RWPE2 (cell line): ENCODE measurements around the gene PSME4.

Experiments used
- ATAC-seq: fragments of 200-7000 bp; cut with Tn5 transposase; 3 replicates; pipeline ENCODE4 v1.9.1; 2021; ENCODE audit warnings: low read depth
- DNase-seq: peaks from one replicate; pipeline ENCODE4 v3.0.0-alpha.2; 2020; ENCODE audit warnings: low spot score
- H3K27ac ChIP-seq: fragments of 450-650 bp; 2 replicates; pipeline ENCODE4 v1.5.1; 2017; ENCODE audit warnings: mild to moderate bottlenecking; ENCODE audit not compliant: poor library complexity, severe bottlenecking
- H3K27me3 ChIP-seq: fragments of 250-450 bp; sonication (Bioruptor Pico); 2 replicates; pipeline ENCODE4 v1.5.1; 2021; ENCODE audit warnings: mild to moderate bottlenecking, moderate library complexity; ENCODE audit not compliant: insufficient read depth, poor library complexity, severe bottlenecking
- H3K36me3 ChIP-seq: fragments of 250-450 bp; sonication (Bioruptor Pico); 2 replicates; pipeline ENCODE4 v1.5.1; 2020; ENCODE audit warnings: low read depth, mild to moderate bottlenecking, moderate library complexity
- H3K4me1 ChIP-seq: fragments of 250-450 bp; sonication (Bioruptor Pico); 2 replicates; pipeline ENCODE4 v1.5.1; 2021; ENCODE audit warnings: mild to moderate bottlenecking, moderate library complexity; ENCODE audit not compliant: insufficient read depth, poor library complexity, severe bottlenecking
- H3K4me3 ChIP-seq: fragments of 250-450 bp; sonication (Bioruptor Pico); 2 replicates; pipeline ENCODE4 v1.5.1; 2021; ENCODE audit warnings: mild to moderate bottlenecking, moderate library complexity; ENCODE audit not compliant: severe bottlenecking
- H3K9me3 ChIP-seq: fragments of 250-450 bp; sonication (Bioruptor Pico); 2 replicates; pipeline ENCODE4 v1.5.1; 2021; ENCODE audit warnings: mild to moderate bottlenecking, moderate library complexity; ENCODE audit not compliant: severe bottlenecking
- TF ChIP-seq, protein P1 (sequence below): fragments of 450-650 bp; IDR thresholded peaks from one replicate; pipeline ENCODE4 v1.5.1; 2017; ENCODE audit warnings: mild to moderate bottlenecking, moderate library complexity; ENCODE audit not compliant: poor library complexity, severe bottlenecking

PSME4 gene

DNA sequence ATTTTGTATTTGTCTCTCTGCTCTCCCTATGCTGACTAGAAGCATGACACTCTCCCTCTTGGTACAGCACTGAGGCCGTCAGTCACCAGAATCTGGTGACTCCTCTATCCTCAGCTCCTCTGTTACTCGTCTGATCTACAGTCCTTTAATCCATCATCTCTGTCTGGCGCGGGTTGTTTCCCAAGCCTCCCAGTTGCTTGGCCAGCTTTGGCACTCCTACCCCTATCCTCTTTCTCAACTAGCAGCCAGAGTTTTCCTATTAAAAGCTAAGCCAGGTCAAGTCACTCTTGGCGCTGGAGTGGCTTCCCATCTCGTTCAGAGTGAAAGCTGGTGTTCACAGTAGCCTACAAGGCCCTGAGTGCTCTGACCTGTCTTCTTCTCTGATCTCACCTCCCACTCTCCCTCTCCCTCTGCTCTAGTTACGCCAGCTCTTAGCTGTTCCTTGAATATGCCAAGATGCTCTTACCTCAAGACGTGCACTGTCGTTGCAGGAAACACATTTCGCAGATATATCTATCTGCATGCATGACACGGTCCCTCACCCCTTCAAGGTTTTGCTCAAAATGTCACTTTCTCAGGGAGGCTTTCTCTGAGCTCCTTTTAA lies 41.8 kb upstream of the PSME4 start:
- Histone ChIP-seq H3K27ac (no peak overlapping the region), H3K27me3 (no peaks in the 10 kb centered on the region), H3K4me1 (peaks cover 6% of the 10 kb centered on the region), H3K4me3 (no peak overlapping the region), H3K36me3 (no peaks in the 10 kb centered on the region), H3K9me3 (no peaks in the 10 kb centered on the region)
- ATAC-seq: no peak
- TF ChIP-seq, protein P1, sequence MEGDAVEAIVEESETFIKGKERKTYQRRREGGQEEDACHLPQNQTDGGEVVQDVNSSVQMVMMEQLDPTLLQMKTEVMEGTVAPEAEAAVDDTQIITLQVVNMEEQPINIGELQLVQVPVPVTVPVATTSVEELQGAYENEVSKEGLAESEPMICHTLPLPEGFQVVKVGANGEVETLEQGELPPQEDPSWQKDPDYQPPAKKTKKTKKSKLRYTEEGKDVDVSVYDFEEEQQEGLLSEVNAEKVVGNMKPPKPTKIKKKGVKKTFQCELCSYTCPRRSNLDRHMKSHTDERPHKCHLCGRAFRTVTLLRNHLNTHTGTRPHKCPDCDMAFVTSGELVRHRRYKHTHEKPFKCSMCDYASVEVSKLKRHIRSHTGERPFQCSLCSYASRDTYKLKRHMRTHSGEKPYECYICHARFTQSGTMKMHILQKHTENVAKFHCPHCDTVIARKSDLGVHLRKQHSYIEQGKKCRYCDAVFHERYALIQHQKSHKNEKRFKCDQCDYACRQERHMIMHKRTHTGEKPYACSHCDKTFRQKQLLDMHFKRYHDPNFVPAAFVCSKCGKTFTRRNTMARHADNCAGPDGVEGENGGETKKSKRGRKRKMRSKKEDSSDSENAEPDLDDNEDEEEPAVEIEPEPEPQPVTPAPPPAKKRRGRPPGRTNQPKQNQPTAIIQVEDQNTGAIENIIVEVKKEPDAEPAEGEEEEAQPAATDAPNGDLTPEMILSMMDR: no peak
- DNase-seq: no peak

DNA sequence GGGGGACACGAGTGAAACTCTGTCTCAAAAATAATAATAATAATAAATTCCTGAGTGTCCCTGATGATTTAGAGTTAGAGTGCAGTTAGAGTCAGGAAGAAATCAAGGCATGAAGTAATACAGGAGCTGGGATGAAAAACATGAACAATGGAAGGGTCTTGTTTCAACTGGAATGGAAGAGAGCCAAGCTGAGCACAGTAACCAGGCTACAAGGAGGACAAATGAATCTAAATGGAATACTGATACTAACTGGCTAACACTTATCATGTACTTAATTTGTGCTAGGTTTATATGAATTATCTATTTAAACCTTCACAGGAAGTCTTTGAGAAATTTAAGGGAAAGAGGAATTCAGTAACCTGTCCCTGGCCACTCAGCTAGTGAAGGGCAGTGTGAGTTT lies 38.8 kb upstream of the PSME4 start:
- Histone ChIP-seq H3K27ac (no peak overlapping the region), H3K27me3 (no peaks in the 10 kb centered on the region), H3K36me3 (no peaks in the 10 kb centered on the region), H3K9me3 (no peaks in the 10 kb centered on the region), H3K4me3 (no peak overlapping the region), H3K4me1 (no peaks in the 10 kb centered on the region)
- no peak for DNase-seq
- ATAC-seq: no peak
- TF ChIP-seq, protein P1: no peak

DNA sequence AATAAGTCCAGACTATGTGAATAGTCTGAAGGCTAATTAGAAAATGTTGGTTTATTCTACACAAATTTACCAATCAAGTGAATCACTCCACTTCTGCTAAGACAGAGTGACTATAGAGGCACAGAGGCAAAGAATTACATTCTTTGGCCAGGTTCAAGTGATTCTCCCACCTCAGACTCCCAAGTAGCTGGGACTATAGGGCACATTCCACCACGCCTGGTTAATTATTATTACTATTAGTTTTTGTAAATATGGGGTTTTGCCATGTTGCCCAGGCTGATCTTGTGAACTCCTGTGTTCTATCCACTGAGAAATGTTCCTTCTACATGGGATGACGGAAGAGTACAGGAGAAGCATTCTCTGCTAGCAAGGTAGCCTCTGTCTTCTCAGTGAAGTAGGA lies 37.6 kb upstream of the PSME4 start:
- Histone ChIP-seq H3K9me3 (no peaks in the 10 kb centered on the region), H3K4me3 (no peak overlapping the region), H3K4me1 (no peaks in the 10 kb centered on the region), H3K27me3 (no peaks in the 10 kb centered on the region), H3K27ac (no peak overlapping the region), H3K36me3 (no peaks in the 10 kb centered on the region)
- no peak for ATAC-seq
- TF ChIP-seq, protein P1: no peak
- no peak for DNase-seq

DNA sequence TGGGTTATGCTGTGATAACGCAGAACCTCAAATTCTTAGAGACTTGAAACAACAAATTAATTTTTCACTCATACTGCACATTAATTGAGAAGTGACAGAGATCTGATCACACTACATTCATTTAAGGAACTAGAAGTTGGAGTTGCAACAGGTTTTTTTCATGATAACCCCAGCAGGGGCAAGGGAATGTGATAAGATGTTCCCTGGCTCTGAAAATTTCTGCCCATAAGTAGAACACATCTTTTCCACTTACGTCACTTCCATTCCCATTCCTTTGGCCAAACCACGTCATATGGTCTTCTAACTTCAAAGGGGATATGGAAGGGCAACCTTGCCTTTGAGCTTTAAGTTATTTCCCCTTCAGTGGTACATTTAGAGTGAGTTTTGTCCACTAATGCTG lies 29.7 kb upstream of the PSME4 start:
- H3K36me3 ChIP-seq: no peaks in the 10 kb centered on the region
- H3K4me1 ChIP-seq: no peaks in the 10 kb centered on the region
- DNase-seq (no peak), ATAC-seq (no peak)
- no peaks in the 10 kb centered on the region for H3K9me3 ChIP-seq
- TF ChIP-seq, protein P1: no peak
- no peak overlapping the region for H3K4me3 ChIP-seq
- no peaks in the 10 kb centered on the region for H3K27me3 ChIP-seq
- H3K27ac ChIP-seq: no peak overlapping the region

DNA sequence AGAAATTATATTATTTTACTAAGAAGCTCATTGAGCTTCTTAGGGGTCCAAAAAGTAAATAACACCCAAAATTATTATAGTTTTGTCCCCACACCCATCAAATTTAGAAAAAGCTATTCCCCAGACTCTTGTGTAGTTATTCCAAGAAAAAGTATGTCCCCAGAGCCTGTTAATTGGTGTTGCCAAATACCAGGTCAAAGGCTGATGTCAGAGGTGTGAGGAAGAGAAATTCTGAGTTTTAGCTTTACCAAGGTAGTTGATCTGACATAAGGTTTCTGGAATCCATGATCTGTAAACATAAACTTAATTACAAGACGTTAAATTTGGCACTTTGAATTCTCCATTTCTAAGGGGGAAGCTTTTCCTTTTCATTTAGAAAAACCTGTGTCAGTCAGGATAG lies 29.3 kb upstream of the PSME4 start:
- ATAC-seq: no peak
- TF ChIP-seq, protein P1: no peak

More for the DNA sequence above, 29.3 kb upstream of the PSME4 start:
- Histone ChIP-seq H3K4me3 (no peak overlapping the region), H3K4me1 (no peaks in the 10 kb centered on the region), H3K27ac (no peak overlapping the region), H3K9me3 (no peaks in the 10 kb centered on the region), H3K27me3 (no peaks in the 10 kb centered on the region), H3K36me3 (no peaks in the 10 kb centered on the region)
- DNase-seq: no peak
